H9 (cell line): ENCODE data around the gene ZNF283. TPM values are rescaled to one million over a fixed set of nuclear protein-coding genes. Genes with fewer than 3 reads are reported as not detected.

Source experiments
- DNase-seq: peaks from one replicate; pipeline ENCODE4 v3.0.0-alpha.2; 2017
- H2AFZ ChIP-seq: one replicate; pipeline ENCODE4 v1.6.1; 2013; ENCODE audit warnings: mild to moderate bottlenecking, low read length, control low read depth, moderate library complexity
- H2AK5ac ChIP-seq: 2 replicates; pipeline ENCODE4 v1.6.1; 2013; ENCODE audit warnings: low read length, control low read depth, mixed read lengths; ENCODE audit not compliant: insufficient read length
- H2BK120ac ChIP-seq: one replicate; pipeline ENCODE4 v1.6.1; 2013; ENCODE audit warnings: low read depth, mild to moderate bottlenecking, low read length, control low read depth, inconsistent platforms; ENCODE audit not compliant: poor library complexity, severe bottlenecking
- H2BK12ac ChIP-seq: 2 replicates; pipeline ENCODE4 v1.6.1; 2013; ENCODE audit warnings: low read length, control low read depth, mixed read lengths, low read depth; ENCODE audit not compliant: insufficient read length
- H2BK15ac ChIP-seq: 2 replicates; pipeline ENCODE4 v1.6.1; 2013; ENCODE audit warnings: low read depth, low read length, control low read depth
- H2BK20ac ChIP-seq: one replicate; pipeline ENCODE4 v1.6.1; 2013; ENCODE audit warnings: low read depth, mild to moderate bottlenecking, low read length, control low read depth, inconsistent platforms; ENCODE audit not compliant: poor library complexity, severe bottlenecking
- H2BK5ac ChIP-seq: 2 replicates; pipeline ENCODE4 v1.6.1; 2013; ENCODE audit warnings: low read length, control low read depth, mixed read lengths; ENCODE audit not compliant: insufficient read length
- H3K14ac ChIP-seq: 2 replicates; pipeline ENCODE4 v1.6.1; 2013; ENCODE audit warnings: low read length, control low read depth; ENCODE audit not compliant: insufficient read depth
- H3K18ac ChIP-seq: 2 replicates; pipeline ENCODE4 v1.6.1; 2013; ENCODE audit warnings: low read depth, mild to moderate bottlenecking, mixed read lengths, low read length, control low read depth; ENCODE audit not compliant: insufficient read length
- H3K23ac ChIP-seq: 2 replicates; pipeline ENCODE4 v1.6.1; 2013; ENCODE audit warnings: low read length, control low read depth, mixed read lengths, low read depth; ENCODE audit not compliant: insufficient read length
- H3K23me2 ChIP-seq: 2 replicates; pipeline ENCODE4 v1.6.1; 2013; ENCODE audit warnings: low read depth, mild to moderate bottlenecking, mixed read lengths, low read length, control low read depth; ENCODE audit not compliant: insufficient read length, poor library complexity, severe bottlenecking
- H3K27ac ChIP-seq: 2 replicates; pipeline ENCODE4 v1.5.1; 2013; ENCODE audit warnings: low read length, control low read depth, mixed read lengths, low read depth; ENCODE audit not compliant: insufficient read length
- H3K27me3 ChIP-seq: 2 replicates; pipeline ENCODE4 v1.6.1; 2013; ENCODE audit warnings: low read length, control low read depth, inconsistent platforms; ENCODE audit not compliant: insufficient read depth
- H3K4ac ChIP-seq: 2 replicates; pipeline ENCODE4 v1.6.1; 2013; ENCODE audit warnings: low read depth, mild to moderate bottlenecking, control low read depth, inconsistent platforms, low read length, moderate library complexity
- H3K4me1 ChIP-seq: 2 replicates; pipeline ENCODE4 v1.6.1; 2013; ENCODE audit warnings: low read length, control low read depth, inconsistent platforms; ENCODE audit not compliant: insufficient read depth
- H3K4me2 ChIP-seq: 2 replicates; pipeline ENCODE4 v1.6.1; 2013; ENCODE audit warnings: low read length, control low read depth, mixed read lengths; ENCODE audit not compliant: insufficient read length, insufficient read depth
- H3K56ac ChIP-seq: 2 replicates; pipeline ENCODE4 v1.6.1; 2013; ENCODE audit warnings: low read depth, mild to moderate bottlenecking, mixed read lengths, low read length, control low read depth; ENCODE audit not compliant: insufficient read length
- H3K79me1 ChIP-seq: 2 replicates; pipeline ENCODE4 v1.6.1; 2013; ENCODE audit warnings: low read depth, mild to moderate bottlenecking, moderate library complexity, low read length, control low read depth, inconsistent platforms; ENCODE audit not compliant: insufficient read depth, poor library complexity, severe bottlenecking
- H3K79me2 ChIP-seq: 2 replicates; pipeline ENCODE4 v1.6.1; 2013; ENCODE audit warnings: low read length, control low read depth, inconsistent platforms; ENCODE audit not compliant: insufficient read depth
- H3K9ac ChIP-seq: 2 replicates; pipeline ENCODE4 v1.6.1; 2013; ENCODE audit warnings: low read length, control low read depth, mixed read lengths; ENCODE audit not compliant: insufficient read length; ENCODE audit errors: extremely low read depth
- H3K9me3 ChIP-seq: one replicate; pipeline ENCODE4 v1.6.1; 2013; ENCODE audit warnings: low read depth, low read length, inconsistent platforms; ENCODE audit not compliant: control insufficient read depth
- H3T11ph ChIP-seq: one replicate; pipeline ENCODE4 v1.6.1; 2013; ENCODE audit warnings: mild to moderate bottlenecking, low read length, control low read depth, inconsistent platforms
- H4K20me1 ChIP-seq: one replicate; pipeline ENCODE4 v1.6.1; 2013; ENCODE audit not compliant: control insufficient read depth, insufficient read length, insufficient read depth
- H4K5ac ChIP-seq: 2 replicates; pipeline ENCODE4 v1.6.1; 2013; ENCODE audit warnings: low read depth, mild to moderate bottlenecking, mixed read lengths, low read length, control low read depth; ENCODE audit not compliant: insufficient read length
- H4K8ac ChIP-seq: replicated peaks from 2 replicates; pipeline ENCODE4 v1.6.1; 2013; ENCODE audit warnings: low read length, control low read depth, mixed read lengths, low read depth; ENCODE audit not compliant: insufficient read length
- H4K91ac ChIP-seq: 2 replicates; pipeline ENCODE4 v1.6.1; 2013; ENCODE audit warnings: low read depth, mild to moderate bottlenecking, moderate library complexity, mixed read lengths, low read length, control low read depth; ENCODE audit not compliant: insufficient read length
- H3K27ac Mint-ChIP-seq, 3 experiments: 2 replicates in 2 of 3; 3 replicates in 1 of 3; pipeline ENCODE4 v1.8.0; 2020 to 2021; ENCODE audit warnings: mixed read lengths in 3 of 3, mild to moderate bottlenecking in 1 of 3, moderate library complexity in 1 of 3
- H3K27me3 Mint-ChIP-seq: 2 replicates; pipeline ENCODE4 v1.8.0; 2021; ENCODE audit warnings: low read depth, mild to moderate bottlenecking, moderate library complexity, mixed read lengths
- H3K36me3 Mint-ChIP-seq, 3 experiments: 2 replicates in 2 of 3; 3 replicates in 1 of 3; pipeline ENCODE4 v1.8.0; 2020 to 2021; ENCODE audit warnings: low read depth in 3 of 3, mixed read lengths in 3 of 3; ENCODE audit not compliant: insufficient read depth in 1 of 3
- H3K4me1 Mint-ChIP-seq, 2 experiments: 2 replicates each; pipeline ENCODE4 v1.8.0; 2020; ENCODE audit warnings: mixed read lengths in 2 of 2
- H3K4me3 Mint-ChIP-seq, 2 experiments: 2 replicates in 1 of 2; 3 replicates in 1 of 2; pipeline ENCODE4 v1.8.0; 2020 to 2021; ENCODE audit warnings: mild to moderate bottlenecking in 2 of 2, mixed read lengths in 2 of 2, moderate library complexity in 1 of 2
- H3K9me3 Mint-ChIP-seq, 2 experiments: 2 replicates in 1 of 2; 3 replicates in 1 of 2; pipeline ENCODE4 v1.8.0; 2020; ENCODE audit warnings: mild to moderate bottlenecking in 2 of 2, mixed read lengths in 2 of 2, moderate library complexity in 1 of 2
- CTCF ChIP-seq: fragments of 200-600 bp; sonication (generic); conservative IDR thresholded peaks from 3 replicates; pipeline ENCODE4 v1.8.0; 2021; ENCODE audit warnings: antibody characterized with exemption, mild to moderate bottlenecking
- WGBS: extraction: QIAGEN DNeasy Blood & Tissue Kit; methylation state at CpG from one replicate; pipeline ENCODE4 v1.1.7; 2013; ENCODE audit warnings: missing lambda C conversion rate, low lambda C conversion rate, mixed read lengths; ENCODE audit not compliant: insufficient read length; ENCODE audit errors: extremely low coverage; 5-methylcytosine and 5-hydroxymethylcytosine counted together
- total RNA-seq: library from RNA; stranded (reverse); gene quantifications from 2 replicates; pipeline ENCODE4 v1.2.1, GENCODE V29; 2021

ZNF283 gene
- total RNA-seq, 1 experiment from 2014 or later = 10.4 TPM

- H3K18ac ChIP-seq = no peak overlapping the region
- peaks cover 5% of the 10 kb centered on the region for H3K23me2 ChIP-seq
- H3K79me2 ChIP-seq = no peaks in the 10 kb centered on the region
- DNase-seq = no peak
- no peak overlapping the region for H3K14ac ChIP-seq
- no peak overlapping the region for H4K5ac ChIP-seq
- peaks cover 91% of the 10 kb centered on the region for H3K27me3 Mint-ChIP-seq
- no peaks in the 10 kb centered on the region; a peak in 3 of 5 replicates for H3K9me3 Mint-ChIP-seq
- no peak overlapping the region for H2BK12ac ChIP-seq
- H3K27ac Mint-ChIP-seq = no peak overlapping the region
- no peak overlapping the region for H3T11ph ChIP-seq
- H3K36me3 Mint-ChIP-seq = no peaks in the 10 kb centered on the region; a peak in 1 of 7 replicates
- no peaks in the 10 kb centered on the region for H3K79me1 ChIP-seq
- no peak overlapping the region for H4K8ac ChIP-seq
- H2BK5ac ChIP-seq = no peak overlapping the region
- no peak overlapping the region for H3K4me2 ChIP-seq
- H3K9ac ChIP-seq = no peak overlapping the region
- WGBS = no CpG with 5 or more reads among the region's 7 CpGs
- no peaks in the 10 kb centered on the region for H3K9me3 ChIP-seq
- no peak overlapping the region for H3K4ac ChIP-seq
- peaks cover 0 to 8% of the 10 kb centered on the region in 2 experiments; a peak in 2 of 4 replicates for H3K4me1 Mint-ChIP-seq
- peak overlapping the region in 1 of 2 experiments; percentile 24; a peak in 1 of 5 replicates for H3K4me3 Mint-ChIP-seq
- H4K20me1 ChIP-seq = peaks cover 2% of the 10 kb centered on the region
- H2BK120ac ChIP-seq = no peak overlapping the region
- no peak overlapping the region for H3K23ac ChIP-seq
- no peak for TF ChIP-seq CTCF
- no peak overlapping the region for H2AK5ac ChIP-seq
- no peaks in the 10 kb centered on the region for H3K4me1 ChIP-seq
- H4K91ac ChIP-seq = no peak overlapping the region
- no peak overlapping the region for H2BK15ac ChIP-seq
- H3K27ac ChIP-seq = no peak overlapping the region
- H2BK20ac ChIP-seq = no peak overlapping the region
- H3K27me3 ChIP-seq = peaks cover 9% of the 10 kb centered on the region
- H3K56ac ChIP-seq = no peak overlapping the region
- no peak overlapping the region for H2AFZ ChIP-seq
These were observed 29.6 kb upstream of the ZNF283 start for GRCh38 chr19:43797556-43797955.
